ENCODE measurements around the gene R3HDM4. TPM values are rescaled to one million over a fixed set of nuclear protein-coding genes. Genes with fewer than 3 reads are reported as not detected.

The R3HDM4 gene
- total and polyA plus RNA-seq, 9 of the 15 experiments (the other 6 are each of a cell fraction or from before 2014, with no cell fraction given) = 3.2 to 154 (median 59.0) TPM

DNA sequence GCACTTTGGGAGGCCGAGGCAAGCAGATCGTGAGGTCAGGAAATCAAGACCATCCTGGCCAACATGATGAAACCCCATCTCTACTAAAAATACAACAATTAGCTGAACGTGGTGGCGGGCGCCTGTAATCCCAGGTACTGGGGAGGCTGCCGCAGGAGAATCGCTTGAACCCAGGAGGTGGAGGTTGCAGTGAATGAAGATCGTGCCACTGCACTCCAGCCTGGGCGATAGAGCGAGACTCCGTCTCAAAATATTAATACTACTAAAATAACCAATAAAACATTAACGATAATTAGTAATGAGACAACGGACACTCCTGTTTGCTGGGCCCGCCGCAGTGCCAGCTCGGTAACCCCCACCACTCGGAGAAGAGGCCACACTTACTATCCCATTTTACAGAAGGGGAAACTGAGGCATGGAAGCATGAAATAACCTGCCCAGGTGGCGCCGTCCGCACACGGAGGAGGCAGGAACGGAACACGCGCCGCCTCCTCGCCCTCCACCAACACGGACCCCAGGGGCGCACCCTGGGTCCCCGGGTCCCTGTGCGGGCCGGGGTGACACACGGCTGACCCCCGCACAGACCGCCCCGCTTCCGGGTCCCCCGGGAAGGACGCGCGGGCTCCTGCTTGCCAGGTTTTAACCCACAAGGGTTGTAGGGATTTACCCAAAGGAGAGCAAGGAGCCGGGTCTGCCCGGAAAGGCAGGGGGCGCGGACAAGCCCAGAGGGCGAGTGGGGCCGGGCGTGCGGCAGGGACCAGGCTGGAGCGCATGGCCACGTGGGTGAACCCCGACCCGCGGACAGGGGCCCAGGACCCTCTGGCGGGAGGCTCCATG is 1.6 kb downstream of the R3HDM4 start (continued):
- TF ChIP-seq SAP30 (IDR thresholded peaks at IDR 0.05; ENCODE audit: borderline replicate concordance, insufficient read depth, low read depth, low read length, poor library complexity, severe bottlenecking) = no peak
- TF ChIP-seq TCF3 (CRISPR knock-in tag; IDR thresholded peaks at IDR 0.05) = no peak
- TF ChIP-seq ZFX (CRISPR knock-in tag; IDR thresholded peaks at IDR 0.05) = peak; percentile 39; the same call in 1 of the 2 replicates
- no peak for TF ChIP-seq RHOXF2B (CRISPR knock-in tag; conservative IDR thresholded peaks at IDR 0.05)
- no peak for TF ChIP-seq MTA2 (IDR thresholded peaks at IDR 0.05; ENCODE audit: low read depth)
- peak in 1 of 2 experiments; percentile 67; a peak in 2 of 4 replicates for TF ChIP-seq RCOR1 (IDR thresholded peaks at IDR 0.05; ENCODE audit: borderline replicate concordance in 1 of 2, low read depth in 2 of 2, low read length in 2 of 2)
- no peak for TF ChIP-seq ZKSCAN3 (CRISPR knock-in tag; IDR thresholded peaks at IDR 0.05)
- TF ChIP-seq ZKSCAN8 (CRISPR knock-in tag; IDR thresholded peaks at IDR 0.05) = no peak
- TF ChIP-seq FIP1L1 (IDR thresholded peaks at IDR 0.05; ENCODE audit: low read depth, low read length, poor library complexity, severe bottlenecking) = no peak
- no peak for TF ChIP-seq FUS (optimal IDR thresholded peaks at IDR 0.05; ENCODE audit: low read depth, low read length)
- TF ChIP-seq POLR3A (IDR thresholded peaks at IDR 0.05; ENCODE audit: borderline replicate concordance, extremely low read depth, insufficient read depth, insufficient read length) = no peak
- TF ChIP-seq ZNF12 (CRISPR knock-in tag; IDR thresholded peaks at IDR 0.05) = no peak
- no peak for TF ChIP-seq IRF2 (CRISPR knock-in tag; IDR thresholded peaks at IDR 0.05)
- TF ChIP-seq CHD4 (IDR thresholded peaks at IDR 0.05; ENCODE audit: insufficient read depth, insufficient replicate concordance, low read depth, low read length, poor library complexity, severe bottlenecking) = peak; percentile 61
- no peak for TF ChIP-seq CAMTA2 (CRISPR knock-in tag; conservative IDR thresholded peaks at IDR 0.05)
- no peak for TF ChIP-seq ZNF174 (CRISPR knock-in tag; IDR thresholded peaks at IDR 0.05)
- TF ChIP-seq XRCC5 (IDR thresholded peaks at IDR 0.05; ENCODE audit: low read depth, low read length) = no peak
- no peak for TF ChIP-seq CHD2 (IDR thresholded peaks at IDR 0.05; ENCODE audit: low read depth, low read length)
- TF ChIP-seq MAFK (IDR thresholded peaks at IDR 0.05; ENCODE audit: low read length) = no peak
- TF ChIP-seq BRF1 (IDR thresholded peaks at IDR 0.05; ENCODE audit: borderline replicate concordance, extremely low read depth, insufficient read length) = no peak
- no peak for TF ChIP-seq PML (IDR thresholded peaks at IDR 0.05; ENCODE audit: low read length)
- no peak for TF ChIP-seq MAFF (IDR thresholded peaks at IDR 0.05; ENCODE audit: low read length)
- TF ChIP-seq HDAC2 (IDR thresholded peaks at IDR 0.05) = 0 out of 2 replicates have a peak, but pooled peaks have one; percentile 60
- no peak for TF ChIP-seq ZNF184 (CRISPR knock-in tag; IDR thresholded peaks at IDR 0.05)
- TF ChIP-seq, protein P1, sequence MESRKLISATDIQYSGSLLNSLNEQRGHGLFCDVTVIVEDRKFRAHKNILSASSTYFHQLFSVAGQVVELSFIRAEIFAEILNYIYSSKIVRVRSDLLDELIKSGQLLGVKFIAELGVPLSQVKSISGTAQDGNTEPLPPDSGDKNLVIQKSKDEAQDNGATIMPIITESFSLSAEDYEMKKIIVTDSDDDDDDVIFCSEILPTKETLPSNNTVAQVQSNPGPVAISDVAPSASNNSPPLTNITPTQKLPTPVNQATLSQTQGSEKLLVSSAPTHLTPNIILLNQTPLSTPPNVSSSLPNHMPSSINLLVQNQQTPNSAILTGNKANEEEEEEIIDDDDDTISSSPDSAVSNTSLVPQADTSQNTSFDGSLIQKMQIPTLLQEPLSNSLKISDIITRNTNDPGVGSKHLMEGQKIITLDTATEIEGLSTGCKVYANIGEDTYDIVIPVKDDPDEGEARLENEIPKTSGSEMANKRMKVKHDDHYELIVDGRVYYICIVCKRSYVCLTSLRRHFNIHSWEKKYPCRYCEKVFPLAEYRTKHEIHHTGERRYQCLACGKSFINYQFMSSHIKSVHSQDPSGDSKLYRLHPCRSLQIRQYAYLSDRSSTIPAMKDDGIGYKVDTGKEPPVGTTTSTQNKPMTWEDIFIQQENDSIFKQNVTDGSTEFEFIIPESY (CRISPR knock-in tag; IDR thresholded peaks at IDR 0.05) = peak; percentile 16; the same call in 1 of the 2 replicates

All from K562 (cell line).